HepG2 (cell line): ENCODE measurements around the gene PGA4.

ENCODE experiments used
- POLR2A ChIP-seq, 2 experiments: IDR thresholded peaks; 2 replicates each; pipeline ENCODE4 v1.6.1; 2011; ENCODE audit warnings: low read depth in 2 of 2, low read length in 2 of 2, mild to moderate bottlenecking in 1 of 2, moderate library complexity in 1 of 2; ENCODE audit not compliant: insufficient read depth in 1 of 2
- RFX5 ChIP-seq: IDR thresholded peaks from 2 replicates; pipeline ENCODE4 v1.6.1; 2011; ENCODE audit warnings: low read depth, low read length, improper control_type of control experiment
- SP1 ChIP-seq, 2 experiments: fragments of 450-650 bp in 1 of 2; sonication (generic) in 1 of 2; formaldehyde crosslinking in 1 of 2; IDR thresholded peaks; 2 replicates each; pipeline versions ENCODE4 v1.4.0 to v1.6.1; 2016 to 2020; ENCODE audit warnings: missing genetic modification reagents in 1 of 2
- ZBTB8A ChIP-seq: sonication (generic); formaldehyde crosslinking; IDR thresholded peaks from 2 replicates; pipeline ENCODE4 v1.4.0; 2020; ENCODE audit warnings: mild to moderate bottlenecking, low read depth, missing genetic modification reagents, borderline replicate concordance
- ZNF124 ChIP-seq: sonication (generic); formaldehyde crosslinking; IDR thresholded peaks from 2 replicates; pipeline ENCODE4 v1.4.0; 2020; ENCODE audit warnings: missing genetic modification reagents
- ZNF800 ChIP-seq: sonication (generic); formaldehyde crosslinking; IDR thresholded peaks from 2 replicates; pipeline ENCODE4 v1.4.0; 2020; ENCODE audit warnings: missing genetic modification reagents
- TF ChIP-seq, protein P1 (sequence below): sonication (generic); formaldehyde crosslinking; IDR thresholded peaks from 2 replicates; pipeline ENCODE4 v1.5.0; 2020; ENCODE audit warnings: mild to moderate bottlenecking, missing genetic modification reagents, moderate library complexity

GRCh38 chr11:61277186-61278000 lies 55.2 kb downstream of the PGA4 start:
- TF ChIP-seq ZNF800 (CRISPR knock-in tag) (no peak), POLR2A (IDR thresholded peaks at IDR 0.05; ENCODE audit: insufficient read depth in 1 of 2, low read depth in 2 of 2, low read length in 2 of 2) (no peak), ZBTB8A (no peak), ZNF124 (CRISPR knock-in tag) (no peak), RFX5 (no peak), SP1 (IDR thresholded peaks at IDR 0.05) (no peak), SP1 (CRISPR knock-in tag; IDR thresholded peaks at IDR 0.05) (no peak)
- TF ChIP-seq, protein P1, sequence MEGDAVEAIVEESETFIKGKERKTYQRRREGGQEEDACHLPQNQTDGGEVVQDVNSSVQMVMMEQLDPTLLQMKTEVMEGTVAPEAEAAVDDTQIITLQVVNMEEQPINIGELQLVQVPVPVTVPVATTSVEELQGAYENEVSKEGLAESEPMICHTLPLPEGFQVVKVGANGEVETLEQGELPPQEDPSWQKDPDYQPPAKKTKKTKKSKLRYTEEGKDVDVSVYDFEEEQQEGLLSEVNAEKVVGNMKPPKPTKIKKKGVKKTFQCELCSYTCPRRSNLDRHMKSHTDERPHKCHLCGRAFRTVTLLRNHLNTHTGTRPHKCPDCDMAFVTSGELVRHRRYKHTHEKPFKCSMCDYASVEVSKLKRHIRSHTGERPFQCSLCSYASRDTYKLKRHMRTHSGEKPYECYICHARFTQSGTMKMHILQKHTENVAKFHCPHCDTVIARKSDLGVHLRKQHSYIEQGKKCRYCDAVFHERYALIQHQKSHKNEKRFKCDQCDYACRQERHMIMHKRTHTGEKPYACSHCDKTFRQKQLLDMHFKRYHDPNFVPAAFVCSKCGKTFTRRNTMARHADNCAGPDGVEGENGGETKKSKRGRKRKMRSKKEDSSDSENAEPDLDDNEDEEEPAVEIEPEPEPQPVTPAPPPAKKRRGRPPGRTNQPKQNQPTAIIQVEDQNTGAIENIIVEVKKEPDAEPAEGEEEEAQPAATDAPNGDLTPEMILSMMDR, result no peak
